HL-60 (cell line): ENCODE results near the gene ATPAF1.

Source experiments
- CTCF ChIP-seq: IDR thresholded peaks from one replicate; pipeline ENCODE4 v1.5.1; 2011; ENCODE audit warnings: low read length, control low read depth, inconsistent platforms; ENCODE audit not compliant: insufficient read depth
- GABPA ChIP-seq: IDR thresholded peaks from 2 replicates; pipeline ENCODE4 v1.6.1; 2012; ENCODE audit warnings: low read depth
- POLR2AphosphoS5 ChIP-seq: IDR thresholded peaks from 2 replicates; pipeline ENCODE4 v1.6.1; 2012; ENCODE audit warnings: low read depth
- REST ChIP-seq: IDR thresholded peaks from 2 replicates; pipeline ENCODE4 v1.6.1; 2012; ENCODE audit warnings: low read depth; ENCODE audit not compliant: insufficient replicate concordance

GRCh38 chr1:46613661-46614603, 54.2 kb downstream of the ATPAF1 start:
- no peak for TF ChIP-seq CTCF
- no peak for TF ChIP-seq REST
- no peak for TF ChIP-seq GABPA
- TF ChIP-seq POLR2AphosphoS5 = no peak
